PC-9 (cell line): ENCODE measurements around the gene ZNF358. TPM values are rescaled to one million over a fixed set of nuclear protein-coding genes. Genes with fewer than 3 reads are reported as not detected.
A peak's percentile ranks its signal among the peaks of the same experiment; 100 is the strongest.

Source experiments
- BruUV-seq: library from RNA; stranded (reverse); fragments of 400-500 nt; replicated peaks from 2 replicates; lab custom pipeline; 2021; lab: Mats Ljungman, UMichigan
- CTCF ChIA-PET: fragments of 300-600 bp; sonication (Branson Sonifier 250); formaldehyde crosslinking; loops from one replicate; lab custom pipeline; 2022; ENCODE audit warnings: antibody characterized with exemption; lab: Charles Lee
- POLR2A ChIA-PET: fragments of 300-600 bp; sonication (Branson Sonifier 250); formaldehyde crosslinking; loops from one replicate; lab custom pipeline; 2022; ENCODE audit warnings: antibody characterized with exemption; ENCODE audit not compliant: unreplicated experiment; lab: Charles Lee
- DNase-seq, 2 experiments: peaks; one replicate each; pipeline versions ENCODE4 v3.0.0 to v3.0.0-alpha.2; 2015 to 2022; ENCODE audit warnings: mixed read lengths in 1 of 2
- H2AFZ ChIP-seq: fragments of 200-600 bp; sonication (generic); 2 replicates; pipeline ENCODE4 v1.8.1; 2017; ENCODE audit warnings: antibody characterized with exemption
- H3F3A ChIP-seq: fragments of 200-600 bp; sonication (generic); 2 replicates; pipeline ENCODE4 v1.8.1; 2017; ENCODE audit warnings: antibody characterized with exemption, mild to moderate bottlenecking, low read depth; ENCODE audit not compliant: insufficient read depth
- H3K27ac ChIP-seq: fragments of 200-600 bp; sonication (generic); 2 replicates; pipeline ENCODE4 v1.6.1; 2016; ENCODE audit warnings: mixed run types
- H3K27me3 ChIP-seq: fragments of 200-600 bp; sonication (generic); 2 replicates; pipeline ENCODE4 v1.6.1; 2016; ENCODE audit warnings: low read depth, mixed run types; ENCODE audit not compliant: insufficient read depth
- H3K36me3 ChIP-seq: fragments of 200-600 bp; sonication (generic); 2 replicates; pipeline ENCODE4 v1.6.1; 2016; ENCODE audit warnings: low read depth, mixed run types
- H3K4me1 ChIP-seq: fragments of 200-600 bp; sonication (generic); replicated peaks from 2 replicates; pipeline ENCODE4 v1.6.1; 2016; ENCODE audit warnings: mixed run types; ENCODE audit not compliant: insufficient read depth
- H3K4me2 ChIP-seq: fragments of 200-600 bp; sonication (generic); 2 replicates; pipeline ENCODE4 v1.6.1; 2017; ENCODE audit warnings: mixed run types
- H3K4me3 ChIP-seq: fragments of 200-600 bp; sonication (generic); 2 replicates; pipeline ENCODE4 v1.6.1; 2016; ENCODE audit warnings: mixed run types
- H3K79me2 ChIP-seq: fragments of 200-600 bp; sonication (generic); 2 replicates; pipeline ENCODE4 v1.6.1; 2017; ENCODE audit warnings: low read depth, mixed run types
- H3K9me2 ChIP-seq: fragments of 200-600 bp; sonication (generic); 2 replicates; pipeline ENCODE4 v1.8.1; 2017; ENCODE audit warnings: mild to moderate bottlenecking; ENCODE audit not compliant: insufficient read depth
- H3K9me3 ChIP-seq: fragments of 200-600 bp; sonication (generic); 2 replicates; pipeline ENCODE4 v1.8.1; 2016; ENCODE audit warnings: low read depth; ENCODE audit not compliant: insufficient read depth
- H4K20me1 ChIP-seq: fragments of 200-600 bp; sonication (generic); 2 replicates; pipeline ENCODE4 v1.8.1; 2017; ENCODE audit not compliant: insufficient read depth
- CTCF ChIP-seq: fragments of 200-600 bp; sonication (generic); conservative IDR thresholded peaks from 2 replicates; pipeline ENCODE4 v1.6.1; 2017; ENCODE audit warnings: mixed run types, antibody characterized with exemption, mild to moderate bottlenecking, moderate library complexity
- EZH2 ChIP-seq: fragments of 200-600 bp; sonication (generic); IDR thresholded peaks from 2 replicates; pipeline ENCODE4 v1.8.0; 2017; ENCODE audit warnings: antibody characterized with exemption, low read depth
- intact Hi-C: fragments of 100-400 bp; cut with micrococcal nuclease; formaldehyde crosslinking; loops from one replicate; pipeline ENCODE4 v1.10.0; 2022; ENCODE audit not compliant: unreplicated experiment
- total RNA-seq: library from RNA; stranded (reverse); gene quantifications from 2 replicates; pipeline ENCODE4 v1.2.3, GENCODE V29; 2021

ZNF358 gene
- total RNA-seq, 1 experiment from 2014 or later, result 60.7 TPM

GRCh38 chr19:7534531-7535046, 18.7 kb downstream of the ZNF358 start:
- no peaks in the 10 kb centered on the region for H3K9me3 ChIP-seq
- no peaks in the 10 kb centered on the region for H3K79me2 ChIP-seq
- POLR2A ChIA-PET, result interaction anchor here (0.7 kb wide), 1 partner anchor 399 kb away, joined by 6 read pairs; no protein-coding TSS in a partner anchor
- H3K4me3 ChIP-seq, result peak overlapping the region; percentile 83
- H3K9me2 ChIP-seq, result no peaks in the 10 kb centered on the region
- TSS peak; percentile 34 for BruUV-seq
- intact Hi-C loops, result loop anchor here (1.0 to 10.0 kb wide), 4 partner anchors 12 to 180 kb away; partner anchors contain the start of gene MCOLN1
- peaks cover 9% of the 10 kb centered on the region for H3K4me1 ChIP-seq
- DNase-seq, result peak; percentile 66 to 69
- peak overlapping the region; percentile 100 for H3K4me2 ChIP-seq
- H2AFZ ChIP-seq, result peak overlapping the region; percentile 85
- H3K36me3 ChIP-seq, result no peaks in the 10 kb centered on the region; the same call in 1 of the 2 replicates
- CTCF ChIA-PET, result interaction anchor here (0.6 kb wide), 1 partner anchor 137 kb away, joined by 5 read pairs; no protein-coding TSS in a partner anchor
- H3K27ac ChIP-seq, result peak overlapping the region; percentile 76
- no peaks in the 10 kb centered on the region for H3K27me3 ChIP-seq
- peaks cover 16% of the 10 kb centered on the region; the same call in 1 of the 2 replicates for H3F3A ChIP-seq
- TF ChIP-seq EZH2 (no peak), CTCF (no peak)
- no peaks in the 10 kb centered on the region for H4K20me1 ChIP-seq

- BruUV-seq, result no TSS peak
- Histone ChIP-seq H3K36me3 (no peaks in the 10 kb centered on the region; the same call in 1 of the 2 replicates), H2AFZ (peak within 1 kb of the TSS; percentile 85), H3K9me2 (no peaks in the 10 kb centered on the region), H3K27me3 (no peaks in the 10 kb centered on the region), H4K20me1 (no peaks in the 10 kb centered on the region), H3F3A (peaks cover 16% of the 10 kb centered on the region; the same call in 1 of the 2 replicates), H3K4me1 (peaks cover 9% of the 10 kb centered on the region), H3K79me2 (no peaks in the 10 kb centered on the region), H3K4me3 (peak within 1 kb of the TSS; percentile 83), H3K9me3 (no peaks in the 10 kb centered on the region), H3K4me2 (peak within 1 kb of the TSS; percentile 100), H3K27ac (peak within 1 kb of the TSS; percentile 76; the same call in 1 of the 2 replicates)
- peak; percentile 87 to 92 for DNase-seq
- intact Hi-C loops, result loop anchor here (2.0 to 10.0 kb wide), 3 partner anchors 75 to 181 kb away; no protein-coding TSS in a partner anchor
- no peak for TF ChIP-seq EZH2
- TF ChIP-seq CTCF, result no peak
- POLR2A ChIA-PET, result interaction anchor here (0.7 kb wide), 1 partner anchor 400 kb away, joined by 6 read pairs; no protein-coding TSS in a partner anchor
- CTCF ChIA-PET, result no interaction called here
Measured at GRCh38 chr19:7535047-7535997, 19.4 kb downstream of the ZNF358 start, which contains the start of gene PNPLA6. PNPLA6 (plus strand) TSS chr19:7535717; CDS start chr19:7535789, 72 bp downstream.
